NT2/D1 (cell line): ENCODE results near the gene ARCN1.

Experiments
- SUZ12 ChIP-seq: IDR thresholded peaks from 2 replicates; pipeline ENCODE4 v1.6.1; 2011; ENCODE audit not compliant: insufficient read length, insufficient read depth; ENCODE audit errors: extremely low read depth
- YY1 ChIP-seq: IDR thresholded peaks from 2 replicates; pipeline ENCODE4 v1.6.1; 2011; ENCODE audit not compliant: insufficient read length, insufficient read depth
- ZNF274 ChIP-seq: IDR thresholded peaks from 2 replicates; pipeline ENCODE4 v1.6.1; 2011; ENCODE audit warnings: mild to moderate bottlenecking, low read depth, low read length

GRCh38 chr11:118621784-118622375 lies 49.7 kb downstream of the ARCN1 start:
- TF ChIP-seq YY1 (no peak), ZNF274 (no peak), SUZ12 (no peak)
